ENCODE data around the gene MTHFD1L.

Gene MTHFD1L

GRCh38 chr6:150993253-150993652 lies 127.8 kb downstream of the MTHFD1L start:
- no peak for DNase-seq

- DNase-seq: no peak
Measured at GRCh38 chr6:150994026-150994425, 128.5 kb downstream of the MTHFD1L start.

- DNase-seq: no peak
Measured at GRCh38 chr6:150996968-150997367, 131.5 kb downstream of the MTHFD1L start.

- no peak for DNase-seq
Measured at GRCh38 chr6:150999107-150999506, 133.6 kb downstream of the MTHFD1L start.

- no peak for DNase-seq
Measured at GRCh38 chr6:150999576-150999975, 134.1 kb downstream of the MTHFD1L start.

GRCh38 chr6:151001387-151002056 lies 136.0 kb downstream of the MTHFD1L start:
- no peak for DNase-seq

DNA sequence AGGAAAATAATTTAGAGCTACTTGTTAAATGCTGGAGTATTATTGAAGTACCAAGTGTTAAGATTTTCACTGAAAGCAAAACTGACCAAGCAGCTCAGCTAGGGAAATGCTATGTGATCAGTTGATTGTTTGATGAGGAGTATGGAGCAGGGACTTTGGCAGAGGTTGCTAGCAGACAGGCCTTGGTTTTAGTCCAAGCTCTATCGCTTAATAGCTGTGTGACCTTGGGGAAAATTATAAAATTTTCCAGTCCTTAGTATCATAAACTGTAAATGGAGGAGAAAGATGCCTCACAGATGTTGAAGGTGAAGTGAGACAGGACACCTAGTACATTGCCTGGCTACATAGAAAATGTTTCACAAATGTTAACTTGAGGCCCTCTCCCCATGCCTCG lies 136.6 kb downstream of the MTHFD1L start:
- no peak for DNase-seq

DNA sequence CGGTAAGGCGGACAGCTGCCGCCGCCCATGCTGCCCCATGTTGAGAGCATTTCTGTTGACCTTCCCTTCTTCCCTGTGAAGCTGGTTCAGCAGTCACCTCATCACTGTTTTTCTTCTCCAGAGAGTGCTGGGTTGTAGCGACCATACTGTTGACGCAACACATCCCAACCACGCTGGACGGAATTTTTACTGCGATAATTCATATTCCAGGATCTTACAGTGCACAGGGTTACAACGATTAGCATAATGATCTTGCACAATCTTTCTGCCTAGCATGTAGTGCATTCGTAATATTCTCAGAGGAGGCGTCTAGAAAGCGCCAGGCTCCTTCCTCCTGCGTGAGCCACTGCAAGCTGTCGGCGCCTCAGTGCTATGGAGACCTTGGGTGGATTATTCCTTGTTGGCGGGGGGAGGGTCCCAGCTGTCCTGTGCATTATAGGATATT lies 137.0 kb downstream of the MTHFD1L start:
- DNase-seq: no peak

GRCh38 chr6:151004383-151005024 lies 139.0 kb downstream of the MTHFD1L start:
- DNase-seq: no peak

DNA sequence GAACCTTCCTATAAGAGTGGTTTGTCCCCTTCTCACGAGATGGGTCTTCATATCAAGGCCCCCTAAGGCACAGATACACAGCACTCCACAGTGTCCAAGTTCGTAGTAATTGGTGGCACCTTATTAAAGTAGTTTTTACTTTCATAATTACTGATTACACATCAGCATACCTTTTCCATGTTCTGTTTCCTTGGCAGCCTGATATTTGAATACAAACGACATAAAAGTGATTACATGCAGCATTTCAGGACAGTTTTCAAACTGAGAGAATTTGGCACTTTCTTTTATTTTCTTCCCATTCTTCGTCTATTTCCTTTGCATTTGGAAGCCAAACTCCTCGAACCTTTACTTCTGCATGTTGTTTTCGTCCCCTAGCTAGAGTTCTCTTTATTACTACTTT lies 139.7 kb downstream of the MTHFD1L start:
- no peak for DNase-seq

GRCh38 chr6:151005896-151006632 lies 140.6 kb downstream of the MTHFD1L start:
- DNase-seq: no peak

- no peak for DNase-seq
Measured at GRCh38 chr6:151007076-151007475, 141.6 kb downstream of the MTHFD1L start.

- DNase-seq: no peak
Measured at GRCh38 chr6:151007922-151008321, 142.4 kb downstream of the MTHFD1L start.

GRCh38 chr6:151008425-151008824 lies 142.9 kb downstream of the MTHFD1L start:
- no peak for DNase-seq

DNA sequence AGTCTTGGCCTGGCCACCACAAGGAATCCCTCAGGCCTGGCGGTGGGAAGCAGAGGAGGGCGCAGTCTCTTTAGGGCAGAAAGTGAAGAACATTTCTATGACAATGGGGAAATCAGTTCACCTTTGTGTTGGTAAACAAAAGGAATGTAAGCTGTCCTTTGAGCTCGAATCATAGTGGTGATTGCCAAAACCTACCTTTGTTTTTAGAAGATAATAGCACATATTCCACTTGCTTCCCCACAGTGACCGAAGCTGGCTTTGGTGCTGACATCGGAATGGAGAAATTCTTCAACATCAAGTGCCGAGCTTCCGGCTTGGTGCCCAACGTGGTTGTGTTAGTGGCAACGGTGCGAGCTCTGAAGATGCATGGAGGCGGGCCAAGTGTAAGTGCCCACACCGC lies 144.1 kb downstream of the MTHFD1L start:
- DNase-seq: no peak

- no peak for DNase-seq
Measured at GRCh38 chr6:151010071-151010470, 144.6 kb downstream of the MTHFD1L start.

DNA sequence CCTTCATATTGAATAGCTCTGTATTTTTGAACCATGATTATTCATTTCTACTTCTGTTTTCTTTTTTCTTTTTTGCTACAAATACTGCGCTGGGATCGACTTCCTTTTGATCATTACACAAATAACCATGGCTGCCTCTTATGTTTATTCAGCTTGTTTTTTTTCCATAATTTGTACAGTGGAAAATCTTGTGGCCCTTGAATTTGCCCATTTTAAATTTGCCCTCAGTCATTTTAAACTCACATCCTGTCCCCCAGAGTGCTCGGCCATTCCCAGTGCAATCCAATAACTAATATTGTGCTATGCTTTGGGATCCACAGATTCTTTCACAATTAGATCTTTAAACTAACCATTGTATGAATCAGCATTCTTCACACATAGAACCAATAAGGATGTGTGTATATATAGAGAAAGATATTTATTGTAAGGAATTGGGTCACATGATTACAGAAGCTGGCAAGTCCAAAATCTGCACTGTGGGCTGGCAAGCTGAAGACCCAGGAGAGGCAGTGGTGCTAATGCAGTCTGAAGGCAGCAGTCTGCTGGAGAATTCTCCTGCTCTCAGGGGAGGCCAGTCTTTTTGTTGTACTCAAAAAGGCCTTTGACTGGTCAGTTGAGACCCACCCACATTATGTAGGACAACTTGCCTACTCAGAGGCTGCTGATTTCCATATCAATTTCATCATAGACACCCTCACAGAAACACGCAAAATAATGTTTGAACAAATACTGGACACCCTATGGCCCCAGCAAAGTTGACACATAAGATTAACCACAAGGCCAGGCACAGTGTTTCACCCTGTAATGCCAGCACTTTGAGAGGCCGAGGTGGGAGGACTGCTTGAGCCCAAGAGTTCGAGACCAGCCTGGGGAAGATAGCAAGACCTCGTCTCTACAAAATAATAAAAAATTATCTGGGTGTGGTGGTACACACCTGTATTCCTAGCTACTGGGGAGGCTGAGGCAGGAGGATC lies 147.1 kb downstream of the MTHFD1L start:
- no peak for DNase-seq

DNA sequence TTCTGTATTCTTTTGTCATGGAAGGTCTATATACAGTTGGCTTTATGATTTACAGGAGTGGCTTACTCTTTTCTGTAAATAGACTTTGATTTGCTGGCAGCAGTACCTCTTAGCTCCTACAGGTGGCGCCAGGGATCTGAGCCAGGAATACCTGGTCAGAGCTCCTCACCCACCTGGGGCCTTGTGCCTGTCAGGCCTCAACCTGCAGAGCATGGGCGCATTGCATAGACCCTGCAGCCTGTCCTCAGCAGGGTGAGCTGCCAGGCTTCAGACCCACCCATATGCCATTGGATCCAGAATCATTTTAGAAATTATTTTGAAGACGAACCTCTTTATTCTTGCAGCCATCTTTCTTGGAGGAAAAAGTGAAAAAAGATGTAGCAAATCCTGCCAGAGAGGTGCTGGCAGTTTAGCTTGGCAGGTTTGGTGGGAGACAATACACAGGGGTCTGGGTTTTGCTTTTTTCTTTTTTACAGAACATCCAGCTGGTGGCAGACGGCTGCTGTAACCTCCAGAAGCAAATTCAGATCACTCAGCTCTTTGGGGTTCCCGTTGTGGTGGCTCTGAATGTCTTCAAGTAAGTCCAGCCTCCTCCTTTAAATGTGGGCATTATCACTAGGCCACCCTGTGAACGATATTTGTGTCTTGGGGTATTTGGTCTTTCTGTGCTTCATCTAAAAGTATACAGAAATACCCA lies 149.1 kb downstream of the MTHFD1L start:
- DNase-seq: peak; percentile 60

- DNase-seq: no peak
Measured at GRCh38 chr6:151015101-151015700, 149.7 kb downstream of the MTHFD1L start.

GRCh38 chr6:151016107-151016506 lies 150.6 kb downstream of the MTHFD1L start:
- DNase-seq: no peak

- DNase-seq: no peak
Measured at GRCh38 chr6:151018046-151018445, 152.5 kb downstream of the MTHFD1L start.

Data from activated CD8-positive, alpha-beta memory T cell treated with anti-CD3 and anti-CD28 coated beads, Interleukin-2, amount 50 U/mL, for 4 hours (primary cell).